HG03521 (cell line): ENCODE measurements around the gene DGCR6L.
"Not testable (repeated sequence)": the region's sequence is repeated elsewhere in the genome, so short reads cannot be mapped to it uniquely, and the experiment has no call there.

ENCODE experiments used
- ATAC-seq: cut with Tn5 transposase; IDR thresholded peaks from one replicate; pipeline ENCODE4 v1.9.1; 2021; ENCODE audit warnings: mild to moderate bottlenecking, moderate library complexity; ENCODE audit not compliant: unreplicated experiment

DGCR6L gene

GRCh38 chr22:20278726-20279490 is 41.0 kb downstream of the DGCR6L start:
- ATAC-seq, result not testable (repeated sequence)

DNA sequence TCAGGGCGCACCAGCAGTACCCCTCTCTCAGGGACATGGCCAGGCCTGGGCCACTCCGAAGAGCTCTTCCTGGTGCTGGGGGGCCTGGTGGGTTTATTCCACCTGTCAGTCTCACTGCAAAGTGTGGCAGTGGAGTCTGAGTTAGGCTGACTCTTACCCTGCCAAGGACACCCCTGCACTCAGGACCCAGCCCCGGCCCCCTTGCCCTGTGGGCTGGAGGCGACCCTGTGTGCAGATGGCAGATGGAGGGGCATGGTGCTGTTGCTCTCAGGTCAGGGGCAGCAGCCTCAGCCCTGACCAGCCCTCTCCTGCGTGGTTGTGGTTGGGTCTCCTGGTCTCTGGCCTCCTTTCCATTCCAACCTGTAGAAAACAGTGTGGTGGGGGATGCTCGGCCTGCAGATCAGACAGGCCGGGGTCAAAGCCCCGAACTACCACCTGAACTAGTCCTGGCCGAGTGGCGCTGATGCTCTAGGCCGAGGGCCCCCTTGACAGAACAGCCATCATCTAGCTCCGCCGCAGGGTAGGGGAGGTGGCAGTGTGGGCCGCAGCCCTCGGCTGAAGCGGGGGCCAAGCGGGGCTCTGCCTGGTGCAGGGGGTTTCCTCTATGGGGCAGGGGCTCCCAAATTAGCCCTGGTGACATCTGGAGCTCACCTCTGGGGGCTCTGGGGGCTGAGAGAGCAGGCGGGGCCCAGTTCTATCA is 41.8 kb downstream of the DGCR6L start:
- ATAC-seq, result not testable (repeated sequence)

DNA sequence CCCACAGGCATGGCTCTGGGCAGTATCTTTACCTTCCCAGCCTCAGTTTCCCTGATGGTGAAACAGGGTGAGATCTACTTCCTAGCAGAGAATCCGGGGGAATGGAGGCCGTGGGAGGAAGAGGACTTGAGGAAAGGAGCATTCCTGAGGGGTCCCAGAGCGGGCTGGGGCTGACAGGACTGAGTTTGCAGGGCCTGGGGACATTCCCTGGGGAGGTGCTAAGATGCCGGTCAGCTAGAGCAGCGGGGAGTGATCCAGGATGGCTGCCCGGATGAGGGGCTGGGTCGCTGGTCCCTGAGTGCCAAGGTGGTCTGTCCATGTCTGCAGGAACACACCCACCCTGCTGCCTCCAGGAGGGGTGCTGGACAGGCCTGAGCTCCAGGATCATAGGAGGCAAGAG is 43.4 kb downstream of the DGCR6L start:
- ATAC-seq, result no peak

DNA sequence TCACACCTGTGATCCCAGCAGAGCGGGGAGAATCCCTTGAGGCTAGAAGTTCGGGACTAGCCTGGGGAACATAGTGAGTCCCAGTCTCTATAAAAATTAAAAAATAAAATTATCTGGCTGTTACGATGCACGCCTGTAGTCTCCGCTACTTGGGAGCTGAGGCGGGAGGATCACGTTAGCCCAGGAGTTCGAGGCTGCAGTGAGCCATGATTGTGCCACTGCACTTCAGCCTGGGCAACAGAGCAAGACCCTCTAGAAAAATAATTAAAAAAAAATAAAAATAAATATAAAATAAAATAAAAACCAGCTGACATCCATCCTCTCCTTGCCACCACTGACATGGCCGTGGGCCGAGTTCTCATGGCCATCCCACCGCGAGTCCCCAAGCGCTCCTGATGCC is 44.0 kb downstream of the DGCR6L start:
- ATAC-seq, result no peak

- ATAC-seq, result not testable (repeated sequence)
Observed at GRCh38 chr22:20275325-20275724, 44.5 kb downstream of the DGCR6L start.

GRCh38 chr22:20274374-20274773 is 45.5 kb downstream of the DGCR6L start:
- ATAC-seq, result not testable (repeated sequence)

DNA sequence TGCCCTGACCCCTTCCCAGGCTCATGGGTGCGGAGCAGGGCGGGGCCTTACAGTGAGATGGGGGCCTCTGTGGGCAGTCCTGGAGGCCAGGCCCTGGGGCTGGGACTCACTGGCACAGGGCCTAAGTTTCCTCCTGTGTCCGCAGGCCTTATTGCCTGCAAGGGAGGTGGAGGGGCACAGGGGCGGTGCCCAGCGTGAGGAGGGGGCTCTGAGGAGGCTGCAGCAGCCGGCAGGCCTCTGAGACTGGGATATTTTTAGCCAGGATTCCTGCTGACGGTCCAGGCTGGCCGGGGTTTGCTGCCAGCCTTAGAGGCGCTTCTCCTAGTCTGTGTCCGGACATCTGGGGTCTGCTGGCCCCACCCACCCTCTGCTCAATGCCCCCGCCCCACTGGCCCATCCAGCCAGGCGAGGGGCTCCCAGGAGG is 46.1 kb downstream of the DGCR6L start:
- ATAC-seq, result no peak

DNA sequence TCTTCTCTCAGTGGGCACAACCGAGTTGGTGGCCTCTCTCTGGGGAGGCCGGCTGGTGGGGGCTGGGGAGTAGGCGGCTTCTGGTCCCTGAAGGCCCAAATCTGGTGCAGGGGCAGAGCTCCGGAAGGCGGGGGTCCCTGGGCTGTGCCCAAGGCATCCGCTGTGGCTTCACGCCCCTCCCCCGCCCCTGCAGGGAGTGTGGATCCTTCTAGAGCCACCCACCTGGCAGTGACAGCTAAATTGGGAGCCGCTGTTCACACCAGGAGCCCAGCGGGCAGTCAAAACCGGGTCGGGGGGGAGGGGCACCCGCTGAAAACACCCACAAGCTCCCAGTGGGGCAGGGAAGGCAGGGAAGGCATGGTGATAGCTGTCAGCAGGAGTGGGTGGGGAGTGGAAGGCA is 47.2 kb downstream of the DGCR6L start:
- no peak for ATAC-seq

DNA sequence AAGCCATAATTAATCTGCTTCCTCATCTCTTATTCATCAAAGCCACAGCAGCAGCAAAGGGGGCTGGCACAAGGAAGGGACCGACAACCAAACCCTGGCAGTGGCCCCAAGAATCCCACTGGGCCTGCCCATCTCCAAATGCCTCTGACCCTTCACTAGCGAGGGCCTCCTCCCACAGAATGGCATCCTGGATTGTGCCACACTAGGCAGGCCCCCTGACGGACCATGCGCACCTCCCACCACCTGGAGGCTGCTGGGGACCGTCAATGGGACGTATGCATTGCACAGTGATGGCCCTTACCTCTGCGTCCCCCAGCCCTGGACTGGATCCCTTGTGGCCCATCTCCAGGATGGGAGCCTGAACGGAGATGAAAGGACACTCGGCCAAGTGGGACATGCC is 47.7 kb downstream of the DGCR6L start:
- no peak for ATAC-seq

DNA sequence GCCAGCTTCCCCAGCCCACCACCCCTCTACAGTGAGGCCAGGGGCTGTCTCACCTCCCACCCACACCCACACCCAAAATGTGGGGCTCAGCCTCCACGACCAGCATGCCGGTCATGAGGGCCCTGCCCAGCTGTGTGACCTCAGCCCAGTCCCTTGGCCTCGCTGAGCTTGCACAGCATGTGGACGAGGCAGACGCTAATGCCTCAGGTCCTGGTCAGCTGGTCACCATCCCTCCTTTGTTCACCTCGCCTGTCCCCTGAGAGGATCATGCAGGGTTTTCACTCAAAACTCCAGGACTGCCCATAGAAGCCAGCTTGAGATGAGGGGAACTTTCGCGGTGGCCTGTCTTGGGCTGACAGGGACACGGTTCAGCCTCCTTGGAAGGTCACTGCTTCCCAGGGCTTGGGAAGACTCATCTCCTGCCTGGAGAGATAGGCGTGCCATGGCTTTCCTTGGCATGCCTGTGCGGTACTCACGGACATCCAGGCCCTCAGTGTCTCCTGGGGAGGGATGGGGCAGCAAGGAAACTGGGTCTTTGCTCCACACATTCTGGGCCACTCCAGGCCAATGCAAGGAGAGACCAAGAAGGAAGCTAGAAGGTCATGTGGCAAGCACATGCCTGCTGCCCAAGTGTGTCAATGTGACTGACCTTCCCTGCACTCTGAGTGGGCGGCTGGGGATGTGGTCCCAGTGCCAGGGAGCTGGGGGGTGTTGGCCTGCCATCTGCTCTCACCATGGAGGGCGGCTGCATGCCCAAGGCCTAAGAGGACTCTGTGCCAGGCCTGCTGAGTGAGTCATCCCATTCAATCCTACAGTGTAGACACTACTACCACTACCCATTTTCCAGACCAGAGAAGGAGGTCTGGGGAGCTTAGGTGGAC is 48.5 kb downstream of the DGCR6L start:
- no peak for ATAC-seq

DNA sequence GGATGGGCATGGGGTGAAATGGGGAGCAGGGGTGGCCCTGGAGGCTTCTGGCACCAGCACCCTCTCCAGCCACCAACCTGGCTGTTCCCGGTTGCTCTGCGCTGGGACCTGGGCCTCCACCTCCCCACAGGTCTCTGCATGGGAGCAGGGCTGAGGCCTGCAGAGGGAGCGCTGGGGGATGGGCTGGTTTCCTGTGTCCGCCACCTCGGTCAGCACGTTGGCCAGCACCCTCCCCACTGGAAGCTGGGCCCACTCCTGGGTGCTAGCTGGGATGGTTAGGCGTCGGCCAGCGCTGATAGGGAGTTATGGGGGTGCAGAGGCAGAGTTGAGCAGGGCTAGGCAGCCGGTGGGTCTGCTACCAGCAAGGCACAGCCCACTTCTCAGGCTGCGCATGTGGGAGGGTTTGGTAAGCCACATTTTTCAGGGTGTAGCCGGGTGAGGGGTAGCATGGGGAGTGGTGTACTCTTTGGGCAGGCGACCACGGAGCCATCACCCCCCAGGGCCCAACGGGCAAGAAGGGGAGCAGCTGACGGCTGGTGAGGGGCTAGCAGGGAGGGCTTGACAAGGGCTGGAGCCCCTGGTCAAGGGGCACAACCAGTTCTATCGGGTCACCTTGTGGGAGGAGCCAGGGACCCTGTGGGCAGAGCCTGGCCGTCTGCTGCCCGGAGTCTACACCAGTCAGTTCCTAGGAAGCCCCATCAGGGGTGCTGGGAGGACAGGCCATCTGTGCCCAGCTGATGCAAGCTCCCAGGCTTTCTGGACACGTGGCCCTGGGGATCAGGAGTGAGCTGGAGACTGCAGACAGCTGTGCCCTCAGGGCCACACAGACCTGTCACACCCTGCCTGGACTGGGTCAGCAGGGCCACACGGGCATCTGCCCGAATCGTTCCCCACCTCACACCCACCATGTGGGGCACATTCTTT is 49.4 kb downstream of the DGCR6L start:
- ATAC-seq, result not testable (repeated sequence)

DNA sequence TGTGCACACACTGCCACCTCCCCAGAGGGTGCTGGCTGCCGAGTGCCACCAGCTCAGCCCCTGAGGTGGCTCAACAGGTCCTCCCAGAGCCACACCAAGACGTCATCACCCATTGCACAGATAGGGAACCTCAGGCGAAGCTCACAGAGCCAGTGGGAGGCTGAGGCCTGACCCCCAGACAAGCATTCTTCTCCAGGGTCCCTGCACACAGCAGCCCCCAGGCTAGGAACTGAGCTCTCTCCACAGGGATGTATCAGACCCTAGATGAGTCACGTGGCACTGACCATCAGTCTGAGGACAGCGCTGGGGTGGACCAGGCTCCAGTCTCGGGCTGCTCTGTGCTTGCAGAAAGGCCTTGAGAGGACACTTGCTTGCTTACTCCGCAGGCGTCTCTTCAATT is 50.2 kb downstream of the DGCR6L start:
- not testable (repeated sequence) for ATAC-seq

DNA sequence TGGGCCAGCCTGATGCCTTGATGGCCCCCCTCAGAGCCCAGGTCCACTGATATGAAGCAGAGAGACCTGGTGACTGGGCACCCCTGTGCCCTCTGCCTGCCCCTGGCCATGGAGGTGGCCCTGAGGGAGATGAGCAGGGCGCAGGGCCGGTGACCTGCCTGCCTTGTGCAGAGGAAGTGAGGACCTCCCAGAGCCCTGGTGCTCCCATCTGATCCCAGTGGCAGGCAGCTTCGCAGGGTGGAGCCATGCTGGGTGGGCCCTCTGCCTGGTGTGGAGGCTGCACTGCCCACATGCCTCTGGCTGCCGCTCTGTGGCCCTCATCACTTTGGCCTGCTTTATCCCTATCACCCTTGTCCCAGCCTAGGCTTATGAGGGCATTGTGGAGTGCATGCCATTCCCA is 50.7 kb downstream of the DGCR6L start:
- ATAC-seq, result not testable (repeated sequence)

- ATAC-seq, result no peak
Observed at GRCh38 chr22:20268279-20269012, 51.4 kb downstream of the DGCR6L start, which contains the start of gene RTN4R. Gene RTN4R, minus strand, starts transcription at chr22:20268318. Its CDS starts 226 bp downstream, at chr22:20268092.

DNA sequence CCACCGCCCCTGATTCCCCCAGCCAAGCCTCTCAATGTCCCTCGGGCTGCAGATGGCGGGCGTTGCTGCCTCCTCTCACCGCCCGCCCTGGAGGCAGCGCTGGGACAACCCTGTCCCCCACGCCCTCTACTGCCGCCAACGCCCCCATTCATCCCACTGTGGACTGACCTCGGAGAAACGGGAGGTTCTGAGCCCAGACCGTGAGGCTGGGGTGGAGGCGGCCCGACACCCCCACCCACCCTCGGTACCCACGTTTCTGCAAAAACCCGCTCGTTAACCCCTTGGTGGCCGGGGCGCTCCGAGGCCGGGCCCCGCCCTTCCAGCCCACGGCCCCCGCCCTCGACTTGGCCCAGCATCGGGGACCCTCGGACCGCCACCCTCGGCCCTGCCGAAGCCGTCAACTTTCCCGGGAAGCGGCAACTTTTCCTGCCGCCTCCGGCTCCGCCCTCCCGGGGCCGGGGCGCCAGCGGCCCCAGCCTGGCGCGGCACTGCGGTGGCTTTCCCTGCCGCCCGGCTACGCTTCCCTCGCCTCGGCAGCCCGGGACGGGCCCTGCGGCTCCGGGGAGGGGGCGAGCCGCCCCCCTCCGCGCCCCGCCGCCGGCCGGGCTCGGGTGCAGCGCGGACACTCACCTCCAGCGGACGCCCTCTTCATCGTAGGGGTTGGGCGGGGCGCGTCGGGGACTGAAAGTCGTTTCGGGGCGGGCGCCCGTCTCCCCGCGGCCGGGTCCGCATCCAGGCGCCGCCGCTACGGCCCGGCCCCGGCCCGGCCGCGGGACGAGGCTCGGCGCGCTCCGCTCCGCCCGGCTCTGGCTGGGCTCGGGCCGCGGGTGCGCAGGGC is 52.2 kb downstream of the DGCR6L start:
- ATAC-seq, result no peak

- not testable (repeated sequence) for ATAC-seq
Observed at GRCh38 chr22:20266667-20267440, 53.0 kb downstream of the DGCR6L start.

- ATAC-seq, result not testable (repeated sequence)
Observed at GRCh38 chr22:20265772-20266666, 53.8 kb downstream of the DGCR6L start.
